Measurements from ENCODE around the gene BARX1. TPM values are rescaled to one million over a fixed set of nuclear protein-coding genes. Genes with fewer than 3 reads are reported as not detected.
"Not testable (repeated sequence)": the region's sequence is repeated elsewhere in the genome, so short reads cannot be mapped to it uniquely, and the experiment has no call there.

BARX1 gene, protein sequence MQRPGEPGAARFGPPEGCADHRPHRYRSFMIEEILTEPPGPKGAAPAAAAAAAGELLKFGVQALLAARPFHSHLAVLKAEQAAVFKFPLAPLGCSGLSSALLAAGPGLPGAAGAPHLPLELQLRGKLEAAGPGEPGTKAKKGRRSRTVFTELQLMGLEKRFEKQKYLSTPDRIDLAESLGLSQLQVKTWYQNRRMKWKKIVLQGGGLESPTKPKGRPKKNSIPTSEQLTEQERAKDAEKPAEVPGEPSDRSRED
- total RNA-seq, result not detected

DNA sequence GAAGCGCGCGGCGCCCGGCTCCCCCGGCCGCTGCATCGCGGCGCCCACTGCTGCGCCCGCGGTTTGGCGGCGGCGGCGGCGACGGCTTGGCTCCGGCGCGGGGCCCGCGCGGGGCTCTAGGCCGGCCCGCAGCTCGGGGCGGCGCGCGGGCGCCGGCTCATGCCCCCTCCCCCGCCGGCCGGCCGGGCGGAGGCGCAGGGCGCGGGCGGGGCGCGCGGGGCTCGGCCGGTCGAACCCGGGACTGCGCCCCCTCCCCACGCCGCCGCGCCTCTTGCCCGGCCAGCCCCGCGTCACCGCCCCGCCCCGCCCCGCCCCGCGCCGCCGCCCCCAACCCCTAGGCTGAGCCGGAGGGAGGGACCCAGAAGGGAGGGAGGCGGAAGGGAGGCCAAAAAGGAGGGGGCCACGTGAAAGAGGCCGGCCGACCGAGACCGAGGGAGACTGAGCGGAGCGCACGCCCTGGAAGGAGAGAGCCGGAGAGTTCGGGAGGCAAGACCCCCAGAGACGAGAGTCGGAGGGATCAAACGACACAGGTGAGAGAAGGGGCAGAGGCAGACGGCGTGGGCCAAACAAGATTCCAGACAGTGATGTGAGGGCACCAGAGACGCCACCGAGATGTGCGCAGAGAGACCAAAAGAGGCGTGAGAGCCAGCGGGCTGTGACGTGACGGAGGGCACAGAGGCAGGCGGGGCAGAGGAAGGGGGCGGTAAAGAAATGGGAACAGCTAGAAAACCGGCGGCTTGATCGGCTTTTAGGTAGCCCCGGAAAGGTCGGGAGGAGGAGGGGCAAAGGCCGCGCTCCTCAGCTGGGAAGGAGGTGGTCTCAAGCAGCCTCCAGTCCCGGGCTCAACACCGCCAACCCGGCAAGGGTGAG lies at the start of gene BARX1:
TSS of gene BARX1 (minus strand) at position 245 of the 870 bp plus-strand sequence. CDS start at position 36, 209 bp downstream.
- DNase-seq (ENCODE audit: low spot score) (no peak), ATAC-seq (no peak)

DNA sequence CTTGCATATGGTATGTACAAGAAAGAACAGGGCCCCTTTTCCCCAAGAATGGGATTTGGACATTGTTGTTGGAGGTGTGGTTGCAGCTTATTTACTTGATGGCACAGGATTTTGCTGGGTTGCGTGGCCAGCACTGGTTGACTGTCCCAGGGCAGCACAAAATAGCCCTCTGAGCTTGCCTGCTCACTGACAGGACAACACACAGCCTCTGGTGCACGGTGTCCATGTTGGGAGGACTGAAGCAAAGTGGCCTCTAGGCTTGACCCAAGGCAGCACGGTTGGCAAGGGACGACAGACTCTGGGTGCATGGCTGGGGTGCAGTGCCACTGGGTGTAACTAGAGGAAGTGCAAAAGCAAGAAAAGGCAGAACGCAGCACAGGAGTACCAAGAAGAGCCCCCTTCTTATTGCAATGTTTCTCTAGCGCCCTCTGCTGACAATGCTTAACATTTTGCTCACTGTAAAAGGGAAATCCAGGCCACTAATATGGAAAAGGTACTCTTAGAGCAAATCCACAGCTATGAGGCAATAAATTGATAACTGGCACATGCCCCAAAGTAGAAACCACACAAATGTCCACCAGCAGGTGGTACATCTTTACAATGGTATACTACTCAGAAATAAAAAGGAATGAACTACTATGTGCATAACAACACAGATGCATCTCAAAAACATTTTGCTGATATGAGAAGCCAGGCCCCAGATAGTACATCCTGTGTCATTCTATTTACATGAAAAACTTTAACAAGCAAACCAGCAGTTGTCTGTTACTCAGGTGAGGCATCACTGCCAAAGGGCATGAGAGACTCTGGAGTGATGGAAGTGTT lies 47.4 kb upstream of the BARX1 start:
- no peak for DNase-seq (ENCODE audit: low spot score)
- ATAC-seq, result peak; percentile 91

DNA sequence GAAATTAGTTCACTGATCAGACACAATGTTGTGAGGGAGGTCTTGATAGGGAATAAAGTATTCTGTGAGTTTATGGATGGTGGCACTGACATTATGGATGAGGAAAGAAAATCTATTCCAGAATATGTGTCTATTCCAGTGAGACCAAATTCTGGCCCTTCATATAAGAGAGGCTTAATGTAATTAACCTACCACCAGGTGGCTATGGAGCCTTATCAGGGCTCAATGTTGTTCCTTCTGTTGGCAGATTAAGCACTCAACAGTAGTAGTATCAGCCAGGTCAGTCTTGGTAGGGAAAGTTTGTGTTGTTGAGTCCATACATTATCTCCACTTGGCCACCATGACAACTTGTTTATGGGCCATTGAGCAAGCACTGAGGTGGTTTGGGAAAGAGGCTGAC lies 41.7 kb upstream of the BARX1 start:
- DNase-seq (ENCODE audit: low spot score), result no peak
- no peak for ATAC-seq

DNA sequence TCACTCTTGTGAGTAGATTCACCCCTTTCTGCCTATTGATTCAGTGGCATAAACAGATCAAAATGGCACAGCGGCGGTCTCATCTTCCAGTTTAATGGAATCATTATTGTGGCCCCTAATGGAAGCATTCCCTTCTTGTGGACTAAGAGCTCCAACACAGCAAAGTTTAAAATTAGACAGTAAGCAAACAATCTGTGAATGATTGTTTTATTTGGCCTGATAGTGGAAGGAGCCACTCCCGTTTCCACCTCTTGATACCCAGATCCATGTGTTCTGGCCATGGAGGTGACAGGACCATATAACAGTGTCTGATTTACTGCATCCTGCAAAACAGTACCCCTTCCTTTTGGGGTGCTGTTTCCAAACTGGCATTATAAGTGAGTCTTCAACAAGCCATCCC lies 41.2 kb upstream of the BARX1 start:
- no peak for DNase-seq (ENCODE audit: low spot score)

DNA sequence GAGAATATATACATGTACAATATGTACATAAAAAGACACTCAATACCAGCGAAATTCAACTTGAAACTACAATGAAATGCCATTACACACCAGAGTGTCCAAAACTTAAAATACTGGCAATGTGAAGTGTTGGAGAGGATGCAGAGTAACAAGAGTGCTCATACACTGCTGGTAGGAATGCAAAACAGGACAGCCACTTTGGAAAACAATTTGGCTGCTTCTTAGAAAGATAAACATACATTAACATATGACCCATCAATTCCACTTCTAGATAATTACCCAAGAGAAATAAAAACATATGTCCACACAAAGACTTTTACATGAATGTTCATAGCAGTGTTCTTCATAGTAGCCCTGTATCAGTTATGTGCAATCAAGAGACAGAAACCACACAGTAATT lies 39.4 kb upstream of the BARX1 start:
- no peak for DNase-seq (ENCODE audit: low spot score)
- ATAC-seq, result no peak

More for the DNA sequence above, 41.2 kb upstream of the BARX1 start:
- peak; percentile 95 for ATAC-seq

DNA sequence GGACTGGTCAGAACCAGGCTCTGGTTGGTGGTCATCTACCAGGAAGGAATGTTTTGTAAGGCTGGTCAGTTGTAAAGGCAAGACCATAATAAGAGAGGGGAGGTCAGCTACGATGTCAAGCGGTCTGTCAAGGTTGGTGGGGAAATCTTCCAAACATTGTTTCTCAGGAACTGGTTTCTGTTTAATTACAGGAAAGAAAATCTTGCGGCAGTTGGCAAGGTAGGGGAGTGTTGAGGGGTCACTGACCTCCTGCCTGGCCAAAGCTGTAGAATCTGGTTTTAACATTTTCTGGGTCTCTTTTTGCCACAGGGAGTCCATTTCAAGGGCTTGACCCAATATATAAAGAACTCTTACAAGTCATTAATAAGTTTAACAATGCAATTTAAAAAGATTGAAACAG lies 39.0 kb upstream of the BARX1 start:
- DNase-seq (ENCODE audit: low spot score) (no peak), ATAC-seq (peak; percentile 67)

DNA sequence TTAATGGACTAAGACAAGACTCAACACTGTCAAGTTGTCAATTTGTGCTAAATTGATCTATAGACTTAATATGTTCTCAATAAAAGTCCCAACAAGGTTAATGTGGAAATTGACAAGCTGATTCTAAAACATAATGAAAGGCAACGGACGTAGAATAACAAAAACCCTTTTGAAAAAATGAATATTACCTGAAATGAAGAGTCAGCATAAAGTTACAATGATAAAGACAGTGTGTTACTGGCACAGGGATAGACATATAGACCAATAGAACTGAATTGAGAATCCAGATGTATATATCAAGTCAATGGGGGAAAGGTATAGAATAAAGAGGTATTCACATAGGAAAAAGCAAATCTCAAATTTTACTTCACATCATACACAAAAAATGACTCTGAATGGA lies 37.7 kb upstream of the BARX1 start:
- DNase-seq (ENCODE audit: low spot score) (no peak), ATAC-seq (no peak)

DNA sequence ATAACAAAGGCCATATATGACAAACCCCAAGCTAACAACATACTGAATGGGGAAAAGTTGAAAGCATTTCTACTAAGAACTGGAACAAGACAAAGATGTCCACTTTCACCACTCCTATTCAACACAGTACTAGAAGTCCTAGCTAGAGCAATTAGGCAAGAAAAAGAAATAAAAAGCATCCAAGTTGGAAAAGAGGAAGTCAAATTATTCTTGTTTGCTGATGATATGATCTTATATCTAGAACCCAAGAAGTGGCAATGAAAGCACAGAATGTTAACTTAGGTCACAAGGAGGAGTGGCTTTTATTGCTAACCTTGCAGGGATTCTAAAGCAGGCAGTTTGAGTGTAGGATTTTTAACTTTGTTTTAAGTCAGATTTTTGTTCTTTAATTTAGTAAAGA lies 35.3 kb upstream of the BARX1 start:
- ATAC-seq, result no peak
- no peak for DNase-seq (ENCODE audit: low spot score)

DNA sequence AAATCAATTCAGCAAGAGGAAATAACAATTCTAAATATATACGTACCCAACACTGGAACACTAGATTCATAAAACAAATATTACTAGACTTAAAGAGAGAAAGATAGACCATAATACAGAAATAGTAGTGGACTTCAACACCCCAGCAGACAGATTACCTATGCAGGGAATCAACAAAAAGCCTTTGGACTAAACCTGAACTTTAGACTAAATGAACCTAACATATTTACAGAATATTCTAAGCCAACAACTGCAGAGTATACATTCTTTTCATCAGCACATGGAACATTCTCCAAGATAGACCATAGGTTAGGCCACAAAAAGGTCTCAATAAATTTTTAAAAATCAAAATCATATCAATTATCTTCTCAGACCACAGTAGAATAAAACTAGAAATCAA lies 32.9 kb upstream of the BARX1 start:
- ATAC-seq, result peak; percentile 84
- no peak for DNase-seq (ENCODE audit: low spot score)

DNA sequence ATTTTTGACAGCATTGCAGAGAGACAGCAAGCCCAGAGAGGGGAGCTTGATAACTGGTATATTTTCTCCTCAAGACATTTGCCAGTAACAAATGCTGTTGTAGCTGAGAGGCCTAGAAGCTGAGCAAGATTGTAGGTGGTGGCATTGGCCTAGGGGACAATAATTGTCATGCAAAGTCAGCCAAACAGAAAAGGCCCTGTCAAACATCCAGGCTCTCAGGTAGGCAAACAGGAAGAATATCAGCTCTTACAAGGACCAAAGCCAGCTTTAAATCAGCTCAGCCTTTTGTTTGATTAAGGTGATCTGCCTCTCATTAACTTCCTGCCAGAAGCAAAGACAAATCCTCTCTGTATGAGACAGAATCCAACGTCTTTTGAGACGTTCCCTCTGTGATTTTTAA lies 29.7 kb upstream of the BARX1 start:
- DNase-seq (ENCODE audit: low spot score) (no peak), ATAC-seq (peak; percentile 31)

DNA sequence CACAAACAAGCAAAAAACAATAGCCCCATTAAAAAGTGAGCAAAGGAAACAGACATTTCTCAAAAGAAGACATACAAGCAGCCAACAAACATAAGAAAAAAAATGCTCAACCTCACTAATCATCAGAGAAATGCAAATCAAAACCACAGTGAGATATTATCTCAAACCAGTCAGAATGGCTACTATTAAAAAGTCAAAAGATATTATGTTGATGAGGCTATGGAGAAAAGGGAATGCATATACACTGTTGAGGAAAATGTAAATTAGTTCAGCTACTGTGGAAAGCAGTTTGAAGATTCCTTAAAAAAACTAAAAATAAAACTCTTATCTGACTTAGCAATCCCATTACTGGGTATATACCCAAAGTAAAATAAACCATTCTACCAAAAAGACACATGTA lies 28.7 kb upstream of the BARX1 start:
- ATAC-seq (no peak), DNase-seq (ENCODE audit: low spot score) (no peak)

DNA sequence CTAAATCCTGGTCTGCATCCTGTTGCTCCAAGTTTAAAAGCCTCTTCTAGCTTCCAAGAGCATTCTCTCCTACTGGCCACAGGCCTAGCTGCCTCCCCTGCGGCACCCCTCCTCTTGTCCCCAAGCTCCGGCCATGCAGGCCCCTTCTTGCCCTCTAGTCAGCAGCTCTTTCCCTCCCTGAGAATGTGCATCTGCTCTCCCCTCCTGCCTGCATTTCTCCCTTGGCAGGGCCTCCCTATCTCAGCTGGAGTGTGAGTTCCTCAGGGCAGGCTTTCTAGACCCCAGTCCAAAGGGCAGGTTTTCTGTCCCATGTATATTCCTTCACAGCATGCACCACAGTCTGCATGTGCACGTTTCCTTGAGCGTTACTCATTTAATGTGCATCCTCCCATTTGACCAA lies 24.6 kb upstream of the BARX1 start:
- DNase-seq (ENCODE audit: low spot score) (no peak), ATAC-seq (no peak)

DNA sequence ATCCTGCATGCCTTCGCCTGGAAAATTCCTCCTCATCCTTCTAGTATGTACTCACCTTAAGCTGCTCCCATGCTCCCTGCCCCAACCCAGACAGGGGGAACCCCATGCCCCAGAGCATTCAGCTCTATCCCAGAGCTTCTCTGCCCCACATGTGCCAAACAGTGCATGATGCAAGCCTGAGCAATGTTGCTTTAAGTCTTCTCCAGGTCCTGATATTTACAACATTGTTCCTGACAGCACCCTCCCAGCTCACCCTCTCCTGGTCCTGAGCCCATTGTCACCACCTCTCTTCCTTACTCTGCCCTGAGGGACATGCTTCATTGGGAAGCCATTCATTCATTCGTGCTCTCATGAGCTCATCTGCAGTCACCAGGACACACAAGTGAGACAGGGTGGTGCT lies 23.4 kb upstream of the BARX1 start:
- ATAC-seq (no peak), DNase-seq (ENCODE audit: low spot score) (no peak)

DNA sequence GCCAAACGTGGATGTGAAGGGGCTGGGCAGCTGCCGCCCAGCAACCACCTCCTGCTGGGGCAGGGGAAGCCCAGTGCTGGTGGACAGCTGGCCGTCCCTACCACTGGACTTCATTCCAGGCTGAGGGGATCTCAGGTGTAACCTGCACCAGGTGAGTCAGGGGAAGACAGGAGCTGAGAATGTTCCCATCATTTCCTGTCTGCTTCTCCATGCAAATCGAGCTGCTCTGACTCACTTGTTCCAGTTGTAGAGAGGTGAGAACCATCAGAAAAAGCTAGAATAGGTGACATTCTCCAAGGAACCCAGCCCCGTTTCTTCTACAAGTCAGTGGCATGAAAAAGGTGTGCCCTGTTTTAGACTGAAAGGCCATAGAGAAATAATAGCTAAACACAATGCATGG lies 21.8 kb upstream of the BARX1 start:
- no peak for DNase-seq (ENCODE audit: low spot score)
- ATAC-seq, result no peak

DNA sequence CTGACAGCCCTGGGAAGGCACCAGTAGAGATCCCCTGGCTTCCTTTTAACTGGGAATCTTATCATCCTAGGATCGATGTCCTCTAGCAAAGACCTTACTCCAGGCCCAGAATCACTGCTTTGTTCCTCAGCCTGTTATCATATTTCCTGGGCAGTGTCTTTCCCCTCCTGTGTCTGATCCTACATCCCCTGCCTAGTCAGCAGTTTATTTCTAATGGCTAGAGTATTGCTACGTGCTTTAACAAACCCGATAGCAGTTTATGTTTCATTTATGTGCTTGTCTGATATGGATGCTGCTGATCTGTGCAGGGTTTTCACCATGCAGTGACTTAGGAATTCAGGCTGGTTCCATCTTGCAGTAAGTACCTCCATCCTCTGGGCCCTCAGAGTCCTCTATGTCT lies 20.9 kb upstream of the BARX1 start:
- no peak for ATAC-seq
- DNase-seq (ENCODE audit: low spot score), result no peak

DNA sequence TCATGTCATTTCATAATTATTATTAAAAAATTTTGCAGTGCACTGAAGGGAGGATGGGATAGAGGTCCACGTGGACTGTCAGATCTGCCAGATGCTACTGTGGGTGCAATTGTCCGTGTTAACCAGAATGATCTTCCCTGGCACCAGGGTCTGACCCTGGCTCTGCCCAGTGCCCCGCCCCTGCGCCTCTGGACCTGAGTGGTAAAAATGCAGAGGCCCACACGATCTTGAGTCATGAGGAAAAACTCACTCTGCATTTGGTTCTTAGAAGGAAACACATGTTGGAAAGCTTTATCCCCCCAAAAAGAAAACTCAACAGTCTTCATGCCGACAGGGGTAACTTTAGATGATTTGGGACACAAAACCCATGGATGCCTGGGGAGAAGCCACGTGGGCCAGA lies 20.1 kb upstream of the BARX1 start:
- DNase-seq (ENCODE audit: low spot score), result no peak
- ATAC-seq, result no peak

DNA sequence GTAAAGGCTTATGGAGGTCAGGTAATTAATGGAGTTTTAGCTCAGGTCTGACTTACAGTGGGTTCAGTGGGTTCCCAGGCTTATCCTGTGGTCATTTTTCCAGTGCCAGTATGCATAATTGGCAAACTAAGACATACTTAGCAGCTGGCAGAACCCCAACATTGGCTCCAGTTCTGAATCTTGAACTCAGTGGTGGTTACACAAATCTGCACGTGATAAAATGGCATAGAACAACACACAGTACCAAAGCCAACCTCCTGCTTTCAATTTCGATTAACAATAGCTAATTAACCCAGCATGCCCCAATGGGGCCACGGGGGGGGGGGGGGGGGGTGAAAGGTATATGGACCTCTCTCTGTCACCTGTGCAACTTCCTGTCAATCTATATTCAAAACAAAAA lies 19.0 kb upstream of the BARX1 start:
- ATAC-seq (peak; percentile 84), DNase-seq (ENCODE audit: low spot score) (peak; percentile 70)

DNA sequence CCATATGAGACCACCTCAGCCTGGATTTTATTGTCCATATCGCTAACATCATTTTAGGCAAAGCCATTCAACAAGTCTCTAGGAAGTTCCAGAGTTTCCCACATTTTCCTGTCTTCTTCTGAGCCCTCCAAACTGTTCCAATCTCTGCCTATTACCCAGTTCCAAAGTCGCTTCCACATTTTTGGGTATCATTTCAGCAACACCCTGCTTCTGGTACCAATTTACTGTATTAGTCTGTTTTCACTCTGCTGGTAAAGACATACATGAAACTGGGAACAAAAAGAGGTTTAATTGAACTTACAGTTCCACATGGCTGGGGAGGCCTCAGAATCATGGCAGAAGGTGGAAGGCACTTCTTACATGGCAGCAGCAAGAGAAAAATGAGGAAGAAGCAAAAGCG lies 17.5 kb upstream of the BARX1 start:
- DNase-seq (ENCODE audit: low spot score); ATAC-seq: not testable (repeated sequence)

DNA sequence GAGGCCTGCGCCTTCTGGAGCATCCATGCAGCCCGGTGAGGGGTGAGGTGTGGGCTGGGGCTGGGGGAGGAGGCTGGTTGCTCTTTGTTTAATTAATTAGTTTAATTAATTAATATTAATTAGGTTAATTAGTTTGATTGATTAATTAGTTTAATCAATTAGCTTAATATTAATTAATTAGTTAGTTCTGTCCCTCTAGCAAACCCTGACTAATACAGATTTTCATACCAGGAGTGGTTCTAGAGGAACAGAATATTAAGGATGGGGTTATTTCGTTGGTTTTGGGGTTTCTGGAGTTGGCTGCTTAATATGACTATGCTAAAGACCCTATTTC lies 14.1 kb upstream of the BARX1 start:
- DNase-seq (ENCODE audit: low spot score) (no peak), ATAC-seq (no peak)

DNA sequence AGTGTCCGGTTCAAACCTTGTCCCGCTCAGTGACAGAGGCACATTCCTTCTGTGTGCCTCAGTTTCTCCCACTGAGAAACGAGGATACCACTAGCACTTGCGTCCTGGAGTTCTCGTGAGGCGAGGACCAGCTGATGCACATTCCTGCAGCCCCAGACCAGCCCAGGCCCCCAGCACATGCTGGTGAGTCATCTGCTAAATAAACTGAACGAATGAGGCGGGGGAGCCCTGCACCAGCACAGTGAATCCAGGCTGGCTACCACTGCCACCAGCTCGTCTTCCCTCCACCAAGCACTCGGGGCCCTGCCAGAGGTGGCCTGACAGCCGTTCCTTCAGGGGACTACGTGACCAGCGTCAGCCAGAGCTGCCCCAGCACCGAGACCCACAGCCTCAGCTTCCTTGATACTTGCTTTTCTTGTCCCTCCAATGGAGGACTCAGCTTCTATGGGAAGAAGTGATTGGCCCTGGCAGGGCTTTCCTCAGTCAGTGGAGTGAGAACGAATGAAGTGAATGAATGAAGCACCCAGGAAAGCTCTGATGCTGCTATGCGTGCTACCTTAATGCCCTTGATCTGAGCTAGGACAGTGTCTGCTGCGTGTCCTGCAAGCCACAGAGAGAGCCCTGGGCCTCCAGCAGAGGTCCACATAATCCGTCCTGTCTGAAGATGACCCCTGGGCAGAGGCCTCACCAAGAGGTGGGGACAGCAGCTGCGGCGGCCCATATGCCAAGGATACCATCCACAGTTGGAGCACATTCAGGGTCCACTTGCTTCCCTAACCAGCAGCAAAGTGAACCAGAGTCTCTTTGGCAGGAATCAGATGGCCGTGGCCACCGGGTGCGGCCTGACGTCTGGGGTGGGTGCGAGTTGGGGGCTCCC lies 13.5 kb upstream of the BARX1 start:
- DNase-seq (ENCODE audit: low spot score) (peak; percentile 35), ATAC-seq (no peak)

All from left lobe of liver (tissue), 2 donors.